Right forelimb (tissue), 1 donor: ENCODE data around the gene EEF1A2.

Source experiments
- DNase-seq: peaks from one replicate; pipeline ENCODE4 v3.0.0-alpha.2; 2018

The EEF1A2 gene

DNA sequence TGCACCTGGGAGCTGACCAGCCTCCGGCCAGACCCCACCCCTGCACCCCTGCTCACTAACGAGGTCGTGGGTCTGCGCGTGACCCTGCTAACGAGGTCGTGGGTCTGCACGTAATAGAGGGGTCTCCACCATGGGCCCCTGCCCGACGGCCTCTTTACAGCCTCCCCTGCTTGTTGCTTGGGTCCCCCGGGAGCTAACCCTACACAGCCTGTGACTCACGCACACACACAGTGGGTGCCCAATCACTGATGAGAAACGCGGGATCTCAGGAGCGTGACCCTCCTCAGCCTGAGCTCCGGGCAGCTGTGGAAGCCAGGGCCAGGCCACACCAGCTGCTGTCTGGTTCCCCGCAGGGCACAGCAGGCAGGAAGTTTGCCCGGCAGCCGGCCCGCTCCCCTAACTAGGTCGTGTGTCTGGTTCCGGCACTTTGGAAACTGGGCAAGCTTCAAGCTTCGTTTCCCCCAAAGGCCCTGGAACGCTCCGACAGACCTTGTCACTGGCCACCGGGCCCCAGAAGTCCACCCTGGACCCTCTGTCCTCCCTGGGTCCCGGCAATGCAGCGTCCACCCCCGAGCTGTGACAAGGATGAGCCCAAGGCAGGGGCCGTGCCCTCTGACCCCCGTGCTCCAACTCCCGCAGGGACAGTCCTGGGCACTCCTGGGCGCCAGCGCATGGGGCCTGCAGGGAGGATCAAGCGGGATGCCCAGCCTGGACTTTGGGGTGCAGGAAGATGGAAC is 37.5 kb upstream of the EEF1A2 start:
- DNase-seq, result no peak

DNA sequence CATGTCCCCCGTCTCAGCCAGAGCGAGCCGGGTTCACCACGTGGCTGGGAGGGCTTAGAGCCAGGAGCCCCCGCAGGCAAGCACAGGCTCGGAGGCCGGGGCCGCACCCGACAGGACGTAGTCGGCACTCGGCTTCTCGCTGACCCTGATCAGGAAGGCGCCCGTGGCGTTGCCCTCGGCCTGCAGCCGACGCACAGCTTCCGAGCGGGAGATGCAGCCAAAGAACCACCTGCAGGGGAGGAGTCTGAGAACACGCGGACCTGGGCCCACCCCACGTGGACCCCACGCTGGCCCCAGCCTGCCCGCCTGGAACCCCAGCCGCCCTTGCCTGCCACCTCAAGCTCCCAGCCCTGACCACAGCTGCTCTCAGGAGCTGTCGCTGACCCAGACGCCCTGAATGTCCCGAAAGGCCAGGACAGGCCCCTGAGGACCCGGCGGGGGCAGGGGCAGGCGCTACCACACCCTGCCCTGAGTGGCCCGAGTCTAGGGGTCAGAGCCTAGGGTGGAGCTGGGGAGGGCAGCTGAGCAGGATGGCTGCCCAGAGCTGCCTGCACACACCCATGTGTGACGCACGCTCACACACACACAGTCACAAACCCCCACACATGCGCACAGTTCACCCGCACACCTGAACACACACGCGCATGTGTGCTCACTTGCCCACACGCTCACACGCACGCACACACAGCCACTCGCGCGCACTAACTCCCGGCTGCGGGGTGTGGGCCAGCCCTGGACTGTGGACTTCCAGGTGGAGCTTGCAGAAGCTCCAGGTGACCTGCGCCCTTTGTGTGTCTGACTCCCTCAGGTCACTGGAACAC is 36.2 kb upstream of the EEF1A2 start:
- no peak for DNase-seq

DNA sequence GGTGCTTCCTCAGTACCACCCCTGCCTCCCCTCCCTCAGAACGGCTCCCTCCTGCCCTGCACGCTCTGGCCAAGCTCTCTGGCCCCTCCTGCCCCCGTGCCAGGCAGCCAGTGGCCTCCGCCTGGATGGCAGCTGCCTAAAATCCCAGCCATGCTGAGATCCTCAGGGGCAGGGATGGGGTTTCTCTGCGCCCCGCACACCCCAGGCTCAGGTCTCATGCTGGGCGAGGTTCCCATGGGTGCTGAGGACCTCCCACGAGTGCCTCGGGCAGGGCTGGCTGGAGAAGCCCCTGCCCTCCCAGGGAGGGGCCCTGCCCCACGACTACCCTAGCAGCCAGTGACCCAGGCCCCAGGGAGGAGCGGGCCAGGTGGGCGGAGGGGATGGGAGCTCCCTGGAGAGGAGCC is 35.5 kb upstream of the EEF1A2 start:
- DNase-seq, result no peak

DNA sequence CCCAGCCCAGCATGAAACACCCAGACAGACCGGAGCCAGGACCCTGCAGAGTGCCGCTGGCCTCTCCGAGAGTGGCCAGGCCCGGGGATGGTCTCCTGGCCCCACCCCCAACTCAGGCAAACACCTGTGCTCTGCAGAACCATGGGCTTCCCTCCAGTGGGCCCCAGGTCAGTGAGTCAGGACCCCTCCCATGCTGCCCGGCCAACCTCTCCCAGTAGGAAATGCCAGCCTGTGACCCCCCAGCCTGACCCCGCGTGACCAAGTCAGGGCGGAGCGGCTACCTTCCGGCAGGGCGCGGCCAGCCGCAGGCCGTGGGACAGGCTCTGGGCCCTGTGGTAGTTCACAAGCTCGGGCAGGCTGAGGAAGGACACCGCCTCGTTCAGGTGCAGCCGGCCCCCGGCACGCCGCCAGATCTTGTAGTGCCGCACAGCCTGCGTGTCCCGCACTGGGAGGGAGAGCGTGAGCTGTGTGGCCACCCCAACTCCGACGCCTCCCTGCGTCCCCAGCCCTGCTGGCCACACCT is 35.0 kb upstream of the EEF1A2 start:
- no peak for DNase-seq

DNA sequence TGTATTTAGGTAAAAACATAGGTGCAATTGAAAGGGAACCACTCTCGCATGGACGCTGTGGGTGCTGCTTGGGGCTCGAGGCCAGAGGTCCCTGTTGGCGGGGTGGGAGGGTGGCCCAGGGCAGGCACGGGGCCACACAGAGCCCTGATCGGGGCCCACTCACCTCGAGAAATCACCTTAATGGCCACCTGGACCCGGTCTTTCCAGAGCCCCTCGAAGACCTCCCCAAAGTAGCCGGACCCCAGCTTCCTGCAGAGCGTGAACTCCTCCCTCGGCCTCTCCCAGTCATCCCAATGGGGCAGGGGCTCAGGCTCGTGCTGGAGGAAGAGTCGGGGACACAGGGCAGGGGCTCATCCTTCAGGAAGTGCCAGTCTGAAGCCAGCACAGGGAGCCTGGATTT is 34.5 kb upstream of the EEF1A2 start:
- no peak for DNase-seq

DNA sequence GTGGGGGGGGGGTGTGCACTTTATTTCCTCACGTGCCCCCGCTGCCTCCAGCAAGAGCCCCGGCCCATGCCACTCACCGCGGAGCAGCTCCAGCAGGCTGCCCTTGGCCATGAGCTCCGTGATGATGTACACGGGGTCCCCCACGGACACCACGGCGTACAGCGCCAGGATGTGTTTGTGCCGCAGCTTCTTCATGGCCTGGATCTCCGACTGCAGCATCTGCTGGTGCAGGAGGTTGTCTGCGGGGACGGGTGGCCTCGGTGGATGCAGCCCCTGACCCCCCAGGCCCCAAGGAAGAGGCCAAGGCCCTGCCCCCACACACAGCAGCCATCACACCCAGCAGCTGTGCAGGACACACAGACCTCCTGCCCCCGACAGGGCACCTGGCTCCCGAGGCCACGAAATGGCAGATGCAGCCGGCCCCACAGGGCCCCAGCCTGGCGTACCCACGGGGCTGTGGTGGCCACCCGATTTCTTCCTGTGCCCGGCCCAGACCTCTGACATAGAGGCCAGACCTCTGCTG is 33.6 kb upstream of the EEF1A2 start:
- DNase-seq, result no peak

DNA sequence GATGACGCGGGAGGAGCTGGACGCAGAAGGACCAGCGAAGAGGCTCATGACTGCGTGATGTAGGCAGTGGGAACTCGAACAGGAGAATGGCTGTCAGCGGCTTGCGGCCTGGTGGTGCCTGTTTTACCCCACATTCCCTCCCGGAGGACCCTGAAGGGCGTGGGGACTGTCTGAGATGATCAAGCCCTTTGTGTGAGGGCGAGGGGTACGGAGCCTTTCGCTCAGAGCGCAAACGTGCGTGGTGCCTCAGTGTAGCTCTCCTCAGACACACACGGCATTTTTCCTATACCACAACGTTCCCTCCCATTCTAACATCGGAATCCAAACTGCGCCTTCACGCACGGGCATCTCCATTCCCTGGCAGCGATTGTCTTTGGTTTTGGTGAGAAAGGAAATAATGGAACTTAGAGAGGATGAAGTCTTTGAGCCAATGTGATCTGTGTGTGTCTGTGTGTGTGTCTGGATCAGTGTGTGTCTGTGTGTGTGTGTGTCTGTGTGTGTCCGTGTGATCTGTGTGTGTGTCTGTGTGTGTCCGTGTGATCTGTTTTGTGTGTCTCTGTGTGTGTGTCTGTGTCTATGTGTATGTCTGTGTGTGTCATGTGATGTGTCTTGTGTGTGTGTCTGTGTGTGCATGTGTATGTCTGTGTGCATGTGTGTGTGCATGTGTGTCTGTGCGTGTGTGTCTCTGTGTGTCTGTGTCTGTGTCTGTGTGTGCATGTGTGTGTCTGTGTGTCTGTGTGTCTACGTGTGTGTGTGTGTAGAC is 33.0 kb upstream of the EEF1A2 start:
- no peak for DNase-seq

DNA sequence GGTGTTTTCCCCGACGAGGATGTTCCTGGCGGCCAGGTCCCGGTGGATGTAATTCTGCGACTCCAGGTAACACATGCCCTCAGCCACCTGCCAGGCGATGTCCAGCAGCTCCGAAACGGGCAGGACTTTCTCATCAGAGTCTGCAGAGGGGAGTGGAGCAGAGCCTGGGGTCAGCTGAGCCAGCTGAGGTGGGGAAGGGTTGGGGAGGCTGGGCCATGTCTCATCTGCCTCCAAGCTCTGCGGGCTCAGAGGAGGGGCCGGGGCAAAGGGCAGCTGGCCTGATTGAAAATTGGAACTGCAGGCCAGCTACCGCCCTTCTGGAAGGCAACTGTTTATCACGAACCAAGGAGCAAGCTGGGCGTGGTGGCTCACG is 31.9 kb upstream of the EEF1A2 start:
- peak; percentile 39 for DNase-seq

DNA sequence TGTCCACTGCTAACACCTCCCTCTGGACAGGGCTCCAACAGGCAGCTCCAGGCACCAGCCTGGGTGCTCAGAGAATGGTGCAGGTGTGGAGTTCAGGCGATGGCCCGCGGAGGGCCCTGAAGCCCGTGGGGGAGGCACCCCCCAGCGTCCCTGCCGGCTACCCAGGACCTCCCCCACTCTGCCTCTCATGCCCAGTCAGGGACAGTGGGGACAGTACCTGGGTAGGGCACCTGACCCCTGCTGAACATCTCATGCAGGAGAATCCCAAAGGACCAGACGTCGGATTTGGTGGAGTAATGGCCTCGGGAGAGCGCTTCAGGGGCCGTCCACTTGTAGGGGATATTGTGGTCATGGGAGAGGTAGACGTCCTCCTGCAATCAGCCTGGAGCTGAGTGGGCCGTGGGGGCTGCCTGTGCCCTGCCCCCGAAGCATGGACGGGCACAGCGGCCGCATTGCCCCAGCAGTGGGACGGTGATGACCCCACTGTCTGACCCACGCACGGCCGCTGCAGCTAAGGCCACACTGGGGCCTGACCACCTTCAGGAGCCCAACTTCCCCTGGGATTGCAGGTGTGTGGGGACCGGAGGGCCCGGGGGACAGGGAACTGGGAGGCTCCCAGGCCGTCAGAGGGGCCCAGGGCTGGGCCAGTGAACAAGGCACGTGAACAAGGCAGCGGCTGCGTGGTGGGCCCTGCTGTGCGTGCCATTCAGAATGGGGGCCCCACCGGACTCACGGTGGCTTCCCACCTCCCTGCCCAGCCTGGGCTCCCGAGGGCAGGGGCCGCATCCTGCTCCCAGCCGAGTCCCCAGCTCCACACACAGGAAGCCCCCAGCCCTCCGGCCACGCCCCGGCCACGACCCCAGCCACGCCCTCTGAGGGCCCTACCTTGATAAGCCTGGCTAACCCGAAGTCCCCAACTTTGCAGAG is 31.2 kb upstream of the EEF1A2 start:
- no peak for DNase-seq

DNA sequence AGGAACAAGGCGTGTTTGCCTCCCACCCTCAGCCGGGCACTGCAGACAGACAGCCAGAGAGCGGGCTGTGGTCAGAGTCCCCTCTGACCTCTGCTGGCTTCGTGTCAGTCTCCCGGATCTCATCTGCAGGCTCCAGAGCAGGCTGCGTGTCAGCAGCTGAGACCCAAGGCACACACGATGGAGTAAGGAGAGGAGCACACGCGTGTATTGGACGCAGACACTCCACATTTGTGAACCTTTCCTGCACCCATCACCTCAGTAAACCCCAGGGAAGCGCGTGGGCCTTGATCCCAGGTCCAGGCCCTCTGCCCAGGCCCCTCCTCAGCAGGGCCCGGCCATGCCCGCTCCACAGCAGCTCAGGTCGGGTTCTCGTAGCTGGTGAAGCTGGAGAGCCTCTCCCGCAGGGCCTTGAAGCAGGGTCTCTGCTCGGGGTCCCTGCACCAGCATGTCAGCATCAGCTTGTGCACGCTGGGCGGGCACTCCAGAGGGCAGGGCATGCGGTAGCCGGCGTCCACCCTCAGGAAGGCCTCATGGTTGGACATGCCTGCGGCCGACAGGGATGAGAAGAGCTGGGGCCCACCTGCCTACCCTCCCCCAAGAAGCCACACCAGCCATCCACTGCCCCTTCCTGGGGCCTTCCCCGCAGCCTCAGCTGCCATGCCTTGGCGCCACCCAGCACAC is 30.4 kb upstream of the EEF1A2 start:
- DNase-seq, result peak; percentile 40

DNA sequence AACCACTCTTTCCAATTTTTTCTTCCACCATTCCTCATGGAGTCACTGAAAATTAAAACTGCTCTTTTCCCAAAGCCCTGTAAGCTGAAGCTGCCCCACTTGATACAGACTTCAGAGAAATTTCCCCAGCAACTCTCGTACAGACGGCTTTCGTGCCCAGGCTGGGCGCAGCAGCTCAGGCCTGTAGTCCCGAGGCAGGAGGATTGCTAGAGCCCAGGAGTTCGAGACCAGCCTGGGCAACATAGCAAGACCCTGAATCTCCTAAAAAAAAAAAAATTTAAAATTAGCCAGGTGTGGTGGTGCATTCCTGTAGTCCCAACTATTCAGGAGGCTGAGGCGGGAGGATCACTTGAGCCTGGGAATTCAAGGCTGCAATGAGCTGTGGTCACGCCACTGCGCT is 28.3 kb upstream of the EEF1A2 start:
- no peak for DNase-seq

DNA sequence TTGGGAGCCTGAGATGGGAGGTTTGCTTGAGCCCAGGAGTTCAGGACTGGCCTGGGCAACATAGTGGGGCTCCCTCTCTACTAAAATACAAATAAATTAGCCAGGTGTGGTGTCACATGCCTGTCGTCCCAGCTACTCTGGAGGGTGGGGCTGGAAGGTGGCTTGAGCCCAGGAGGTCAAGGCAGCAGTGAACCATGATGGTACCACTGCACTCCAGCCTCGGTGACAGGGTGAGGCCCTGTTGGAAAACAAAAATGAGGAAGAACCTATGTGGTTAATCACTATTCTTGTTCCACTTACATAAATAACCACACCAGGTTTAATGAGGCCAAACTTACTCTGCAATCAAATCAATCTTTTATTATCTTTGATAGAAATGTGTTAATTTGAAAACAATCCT is 27.1 kb upstream of the EEF1A2 start:
- DNase-seq, result peak; percentile 36

DNA sequence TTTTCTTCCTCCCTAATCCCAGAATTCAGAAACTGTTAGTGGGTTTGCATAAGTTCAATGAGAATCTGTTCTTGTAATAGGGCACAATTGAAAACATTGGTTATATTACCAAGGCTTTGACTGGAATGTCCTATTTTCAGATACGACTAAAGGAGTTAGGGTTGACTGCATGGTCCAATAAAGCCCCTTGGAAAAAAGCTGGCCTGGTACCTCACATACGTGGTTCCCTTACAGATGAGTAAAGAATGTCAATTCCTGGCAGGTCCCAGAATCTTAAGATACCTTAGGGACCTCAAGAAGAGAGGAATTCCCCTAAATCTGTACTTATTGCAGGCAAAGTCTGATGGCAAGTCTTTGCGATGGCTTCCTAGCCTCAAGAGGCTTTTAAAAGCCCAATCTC is 26.3 kb upstream of the EEF1A2 start:
- no peak for DNase-seq

DNA sequence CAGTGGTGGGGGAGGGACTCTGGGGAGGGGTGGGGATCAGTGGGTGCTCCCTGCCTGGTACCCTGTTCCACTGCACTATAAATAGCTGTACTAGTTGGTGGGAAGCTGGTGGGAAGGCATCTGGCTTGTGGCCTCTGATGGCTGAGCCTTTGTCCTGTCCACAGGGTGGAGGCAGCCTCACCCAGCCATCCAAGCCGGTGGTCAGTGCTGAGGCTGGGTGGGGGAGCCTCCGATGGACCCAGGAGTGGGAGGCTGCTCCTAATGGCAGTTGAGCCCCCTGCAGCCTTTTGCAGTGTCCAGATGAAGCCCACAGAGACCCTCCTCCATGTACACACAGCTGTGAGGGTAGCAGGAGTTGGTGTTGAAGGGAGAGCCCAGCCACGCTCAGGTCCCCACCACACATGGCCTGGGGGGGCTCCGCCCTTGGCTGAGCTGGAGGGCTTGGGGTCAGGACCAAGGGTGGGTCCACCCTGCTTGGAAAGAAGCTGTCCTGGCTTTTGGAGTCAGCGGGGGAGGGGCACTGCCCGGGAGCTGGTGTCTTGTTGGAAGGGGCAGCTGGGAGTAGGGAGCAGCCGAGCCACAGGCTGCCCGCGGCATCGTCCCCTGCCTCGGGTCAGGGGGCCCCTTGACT is 24.2 kb upstream of the EEF1A2 start:
- peak; percentile 45 for DNase-seq

DNA sequence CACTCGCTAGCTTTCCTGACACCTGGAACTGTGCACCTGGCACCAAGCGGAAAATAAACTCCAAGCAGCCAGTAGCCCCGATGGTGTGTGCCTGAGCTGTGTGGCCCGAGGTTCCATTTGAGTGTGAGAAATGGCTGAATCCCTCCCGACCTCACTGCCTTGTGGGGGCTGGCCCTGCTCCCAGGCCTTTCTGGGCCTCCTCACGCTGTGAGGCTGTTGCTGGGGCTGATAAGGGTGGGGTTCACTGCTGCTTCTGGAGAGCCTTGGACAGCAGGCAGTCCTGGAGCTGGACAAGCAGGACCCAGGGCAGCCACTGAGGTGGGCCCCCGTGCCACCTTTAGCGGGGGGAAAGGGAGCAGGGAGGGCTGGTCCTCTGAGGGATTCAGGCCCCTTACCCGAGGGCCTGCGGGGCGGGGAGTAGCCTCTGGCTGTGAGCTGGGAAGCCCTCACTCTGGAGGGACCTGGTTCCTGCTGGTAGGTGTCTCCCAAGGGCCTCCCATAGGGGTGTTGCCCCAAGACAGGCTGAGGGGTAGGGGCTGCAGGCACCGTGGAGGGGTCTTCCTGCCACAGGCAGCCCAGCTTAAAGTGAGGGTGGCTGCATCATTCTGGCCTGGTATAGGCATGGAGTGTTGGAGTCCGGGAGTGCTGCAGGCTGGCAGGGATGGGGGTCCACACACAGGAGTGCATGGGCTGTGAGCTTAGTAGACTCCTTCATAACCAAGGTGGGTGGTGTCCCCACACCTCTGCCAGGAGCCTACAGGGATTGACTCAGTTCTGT is 23.4 kb upstream of the EEF1A2 start:
- DNase-seq, result peak; percentile 45

DNA sequence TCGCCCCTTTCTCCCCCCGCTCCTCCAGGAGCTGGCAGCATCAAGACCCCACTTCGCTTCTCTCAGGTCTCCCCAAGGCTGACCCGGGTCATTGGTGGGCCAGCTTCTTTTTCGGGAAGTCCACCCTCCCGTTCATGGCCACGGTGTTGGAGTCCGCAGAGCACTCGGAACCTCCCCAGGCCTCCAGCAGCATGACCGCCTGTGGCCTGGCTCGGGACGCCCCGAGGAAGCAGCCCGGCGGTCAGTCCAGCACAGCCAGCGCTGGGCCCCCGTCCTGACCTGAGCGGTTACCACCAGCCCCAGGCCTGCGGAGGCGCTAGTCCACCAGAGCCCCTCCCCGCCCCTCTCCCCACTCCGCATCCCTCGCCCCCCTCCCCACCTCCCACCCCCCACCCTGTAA is 22.7 kb upstream of the EEF1A2 start:
- DNase-seq, result peak; percentile 46

DNA sequence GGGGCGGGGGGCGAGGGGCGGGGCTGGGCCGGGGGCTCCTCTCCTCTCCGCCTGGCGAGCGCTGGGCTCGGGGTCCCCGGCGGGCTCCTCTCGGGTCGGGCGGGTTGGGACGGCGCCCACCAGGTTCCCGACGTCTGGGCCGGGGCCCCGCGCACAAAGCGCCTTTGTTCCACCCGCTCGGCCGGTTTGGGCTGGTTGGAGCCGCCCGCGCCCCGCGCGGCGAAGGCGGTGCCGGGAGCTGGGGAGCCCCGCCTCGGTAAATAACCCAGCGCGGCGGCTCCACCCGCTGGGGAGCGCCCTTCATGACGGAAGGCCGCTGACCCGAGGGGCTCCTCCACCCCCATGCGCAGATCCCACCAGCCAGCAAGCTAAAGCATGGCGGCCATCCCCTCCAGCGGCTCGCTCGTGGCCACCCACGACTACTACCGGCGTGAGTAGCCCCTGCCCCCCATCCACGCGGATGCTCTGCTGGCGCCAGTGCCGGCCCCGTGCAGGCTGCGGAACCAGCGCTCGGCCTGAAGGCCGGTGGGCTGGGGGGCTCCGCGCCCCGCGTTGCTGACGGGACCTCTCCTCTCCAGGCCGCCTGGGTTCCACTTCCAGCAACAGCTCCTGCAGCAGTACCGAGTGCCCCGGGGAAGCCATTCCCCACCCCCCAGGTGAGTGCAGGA is 22.2 kb upstream of the EEF1A2 start:
- DNase-seq, result peak; percentile 84

DNA sequence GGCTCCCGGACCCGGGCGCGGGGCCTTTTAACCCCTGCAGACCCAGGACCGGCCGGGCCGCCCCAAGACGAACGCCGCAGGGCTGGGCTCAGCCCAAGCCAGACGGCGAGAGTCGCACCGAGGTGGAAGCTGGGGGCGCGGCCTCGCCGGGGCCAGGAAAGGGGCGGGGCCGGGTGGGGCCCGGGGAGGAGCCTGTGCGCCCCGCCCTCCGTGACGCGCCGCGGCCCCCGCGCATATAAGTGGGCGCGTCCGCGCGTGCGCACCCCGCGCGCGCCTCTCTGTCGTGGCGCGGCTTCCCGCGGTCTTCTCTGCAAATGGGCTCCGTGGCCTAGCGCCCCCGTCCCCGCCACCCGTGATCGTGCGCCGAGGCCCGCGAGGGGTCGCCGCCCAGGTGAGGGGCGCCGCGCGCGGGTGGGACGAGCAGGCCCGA is 21.6 kb upstream of the EEF1A2 start, which contains the start of gene PPDPF:
Gene PPDPF (plus strand): TSS at position 262 of the 430 bp plus-strand sequence. CDS start 544 bp downstream, outside the sequence.
- peak; percentile 92 for DNase-seq
